Measurements from ENCODE around the gene ABCC11. TPM values are rescaled to one million over a fixed set of nuclear protein-coding genes. Genes with fewer than 3 reads are reported as not detected.

Gene ABCC11
- total RNA-seq, 4 donors from 2014 or later, result 0.40 to 0.66 TPM; not detected in 2

GRCh38 chr16:48125888-48126287 lies 121.5 kb downstream of the ABCC11 start:
- Histone ChIP-seq H3K4me3 (no peak overlapping the region), H3K36me3 (no peaks in the 10 kb centered on the region), H3K4me1 (no peaks in the 10 kb centered on the region), H3K27me3 (no peaks in the 10 kb centered on the region), H3K27ac (no peak overlapping the region), H3K9me3 (no peaks in the 10 kb centered on the region)
- no peak for TF ChIP-seq CTCF (IDR thresholded peaks at IDR 0.05)
- TF ChIP-seq POLR2A (IDR thresholded peaks at IDR 0.05), result no peak
- no peak for DNase-seq

GRCh38 chr16:48124266-48124665 lies 123.1 kb downstream of the ABCC11 start:
- Histone ChIP-seq H3K4me3 (no peak overlapping the region), H3K27me3 (no peaks in the 10 kb centered on the region), H3K27ac (no peak overlapping the region), H3K36me3 (no peaks in the 10 kb centered on the region), H3K4me1 (no peaks in the 10 kb centered on the region), H3K9me3 (no peaks in the 10 kb centered on the region)
- TF ChIP-seq CTCF (IDR thresholded peaks at IDR 0.05), result no peak
- TF ChIP-seq POLR2A (IDR thresholded peaks at IDR 0.05), result no peak
- no peak for DNase-seq

- Histone ChIP-seq H3K4me3 (no peak overlapping the region), H3K36me3 (no peaks in the 10 kb centered on the region), H3K9me3 (no peaks in the 10 kb centered on the region), H3K27ac (no peak overlapping the region), H3K4me1 (no peaks in the 10 kb centered on the region), H3K27me3 (no peaks in the 10 kb centered on the region)
- DNase-seq, result no peak
- no peak for TF ChIP-seq POLR2A (IDR thresholded peaks at IDR 0.05)
- TF ChIP-seq CTCF (IDR thresholded peaks at IDR 0.05), result no peak
These were observed 124.1 kb downstream of the ABCC11 start for GRCh38 chr16:48123104-48123788.

GRCh38 chr16:48121276-48121675 lies 126.1 kb downstream of the ABCC11 start:
- TF ChIP-seq POLR2A (IDR thresholded peaks at IDR 0.05), result no peak
- no peak for TF ChIP-seq CTCF (IDR thresholded peaks at IDR 0.05)
- Histone ChIP-seq H3K36me3 (no peaks in the 10 kb centered on the region), H3K4me3 (no peak overlapping the region), H3K9me3 (no peaks in the 10 kb centered on the region), H3K4me1 (no peaks in the 10 kb centered on the region), H3K27me3 (no peaks in the 10 kb centered on the region), H3K27ac (no peak overlapping the region)
- no peak for DNase-seq

GRCh38 chr16:48118841-48119240 lies 128.5 kb downstream of the ABCC11 start:
- Histone ChIP-seq H3K4me1 (no peaks in the 10 kb centered on the region), H3K4me3 (no peak overlapping the region), H3K36me3 (no peaks in the 10 kb centered on the region), H3K9me3 (no peaks in the 10 kb centered on the region), H3K27ac (no peak overlapping the region), H3K27me3 (no peaks in the 10 kb centered on the region)
- DNase-seq, result no peak
- TF ChIP-seq POLR2A (IDR thresholded peaks at IDR 0.05), result no peak
- no peak for TF ChIP-seq CTCF (IDR thresholded peaks at IDR 0.05)

All from Peyer's patch (tissue), 4 donors.